ENCODE measurements around the gene TMEM53.

Gene TMEM53

GRCh38 chr1:44616991-44617702 is 57.1 kb downstream of the TMEM53 start:
- DNase-seq (ENCODE audit: low read depth, low spot score): no peak
- Histone ChIP-seq H3K9ac (ENCODE audit: insufficient read length) (no peak overlapping the region), H3K27ac (no peak overlapping the region), H3K4me3 (peak overlapping the region; percentile 47; the same call in 1 of the 2 replicates), H3K9me3 (ENCODE audit: low read depth, low read length) (no peaks in the 10 kb centered on the region), H3K36me3 (ENCODE audit: insufficient read depth, low read length) (no peaks in the 10 kb centered on the region)
- no peak for TF ChIP-seq FOXP2 (optimal IDR thresholded peaks at IDR 0.05; ENCODE audit: control extremely low read depth, extremely low read length, insufficient read depth)
- TF ChIP-seq POLR2AphosphoS5 (IDR thresholded peaks at IDR 0.05; ENCODE audit: borderline replicate concordance, low read depth, low read length): no peak
- no peak for TF ChIP-seq EZH2 (IDR thresholded peaks at IDR 0.05)

- Histone ChIP-seq H3K9me3 (ENCODE audit: low read depth, low read length) (no peaks in the 10 kb centered on the region), H3K27ac (no peak overlapping the region), H3K4me3 (no peak overlapping the region), H3K36me3 (ENCODE audit: insufficient read depth, low read length) (no peaks in the 10 kb centered on the region), H3K9ac (ENCODE audit: insufficient read length) (no peak overlapping the region)
- TF ChIP-seq FOXP2 (optimal IDR thresholded peaks at IDR 0.05; ENCODE audit: control extremely low read depth, extremely low read length, insufficient read depth) (no peak), POLR2AphosphoS5 (IDR thresholded peaks at IDR 0.05; ENCODE audit: borderline replicate concordance, low read depth, low read length) (no peak), EZH2 (IDR thresholded peaks at IDR 0.05) (no peak)
- no peak for DNase-seq (ENCODE audit: low read depth, low spot score)
These were observed 57.8 kb downstream of the TMEM53 start for GRCh38 chr1:44616284-44616990.

- H3K9me3 ChIP-seq (ENCODE audit: low read depth, low read length): no peaks in the 10 kb centered on the region
- H3K9ac ChIP-seq (ENCODE audit: insufficient read length): no peak overlapping the region
- no peak overlapping the region for H3K27ac ChIP-seq
- no peaks in the 10 kb centered on the region for H3K36me3 ChIP-seq (ENCODE audit: insufficient read depth, low read length)
- no peak overlapping the region for H3K4me3 ChIP-seq
- DNase-seq (ENCODE audit: low read depth, low spot score): no peak
- TF ChIP-seq EZH2 (IDR thresholded peaks at IDR 0.05) (no peak), FOXP2 (optimal IDR thresholded peaks at IDR 0.05; ENCODE audit: control extremely low read depth, extremely low read length, insufficient read depth) (no peak), POLR2AphosphoS5 (IDR thresholded peaks at IDR 0.05; ENCODE audit: borderline replicate concordance, low read depth, low read length) (no peak)
These were observed 60.3 kb downstream of the TMEM53 start for GRCh38 chr1:44613941-44614340.

- Histone ChIP-seq H3K9ac (ENCODE audit: insufficient read length) (no peak overlapping the region), H3K9me3 (ENCODE audit: low read depth, low read length) (no peaks in the 10 kb centered on the region), H3K27ac (no peak overlapping the region), H3K4me3 (no peak overlapping the region), H3K36me3 (ENCODE audit: insufficient read depth, low read length) (no peaks in the 10 kb centered on the region)
- TF ChIP-seq EZH2 (IDR thresholded peaks at IDR 0.05) (no peak), FOXP2 (optimal IDR thresholded peaks at IDR 0.05; ENCODE audit: control extremely low read depth, extremely low read length, insufficient read depth) (no peak), POLR2AphosphoS5 (IDR thresholded peaks at IDR 0.05; ENCODE audit: borderline replicate concordance, low read depth, low read length) (no peak)
- no peak for DNase-seq (ENCODE audit: low read depth, low spot score)
These were observed 62.4 kb downstream of the TMEM53 start for GRCh38 chr1:44611866-44612265.

- no peak for TF ChIP-seq FOXP2 (optimal IDR thresholded peaks at IDR 0.05; ENCODE audit: control extremely low read depth, extremely low read length, insufficient read depth)
- TF ChIP-seq EZH2 (IDR thresholded peaks at IDR 0.05): no peak
- no peak for TF ChIP-seq POLR2AphosphoS5 (IDR thresholded peaks at IDR 0.05; ENCODE audit: borderline replicate concordance, low read depth, low read length)
- Histone ChIP-seq H3K9me3 (ENCODE audit: low read depth, low read length) (no peaks in the 10 kb centered on the region), H3K9ac (ENCODE audit: insufficient read length) (no peak overlapping the region), H3K27ac (no peak overlapping the region), H3K4me3 (no peak overlapping the region), H3K36me3 (ENCODE audit: insufficient read depth, low read length) (no peaks in the 10 kb centered on the region)
- DNase-seq (ENCODE audit: low read depth, low spot score): no peak
These were observed 62.9 kb downstream of the TMEM53 start for GRCh38 chr1:44611419-44611818.

- TF ChIP-seq POLR2AphosphoS5 (IDR thresholded peaks at IDR 0.05; ENCODE audit: borderline replicate concordance, low read depth, low read length) (no peak), FOXP2 (optimal IDR thresholded peaks at IDR 0.05; ENCODE audit: control extremely low read depth, extremely low read length, insufficient read depth) (no peak), EZH2 (IDR thresholded peaks at IDR 0.05) (no peak)
- DNase-seq (ENCODE audit: low read depth, low spot score): no peak
- no peak overlapping the region for H3K9ac ChIP-seq (ENCODE audit: insufficient read length)
These were observed 63.6 kb downstream of the TMEM53 start for GRCh38 chr1:44610527-44611148.

GRCh38 chr1:44609768-44610526 is 64.3 kb downstream of the TMEM53 start:
- no peaks in the 10 kb centered on the region for H3K9me3 ChIP-seq (ENCODE audit: low read depth, low read length)
- no peak overlapping the region for H3K4me3 ChIP-seq
- no peak overlapping the region for H3K9ac ChIP-seq (ENCODE audit: insufficient read length)
- no peaks in the 10 kb centered on the region for H3K36me3 ChIP-seq (ENCODE audit: insufficient read depth, low read length)
- TF ChIP-seq EZH2 (IDR thresholded peaks at IDR 0.05) (no peak), POLR2AphosphoS5 (IDR thresholded peaks at IDR 0.05; ENCODE audit: borderline replicate concordance, low read depth, low read length) (no peak), FOXP2 (optimal IDR thresholded peaks at IDR 0.05; ENCODE audit: control extremely low read depth, extremely low read length, insufficient read depth) (no peak)
- H3K27ac ChIP-seq: no peak overlapping the region
- DNase-seq (ENCODE audit: low read depth, low spot score): no peak

More at GRCh38 chr1:44610527-44611148, 63.6 kb downstream of the TMEM53 start:
- Histone ChIP-seq H3K36me3 (ENCODE audit: insufficient read depth, low read length) (no peaks in the 10 kb centered on the region), H3K27ac (no peak overlapping the region), H3K9me3 (ENCODE audit: low read depth, low read length) (no peaks in the 10 kb centered on the region), H3K4me3 (no peak overlapping the region)

- H3K4me3 ChIP-seq: no peak overlapping the region
These were observed 64.9 kb downstream of the TMEM53 start for GRCh38 chr1:44609412-44609767.

More at GRCh38 chr1:44609412-44609767, 64.9 kb downstream of the TMEM53 start:
- H3K27ac ChIP-seq: no peak overlapping the region
- no peaks in the 10 kb centered on the region for H3K36me3 ChIP-seq (ENCODE audit: insufficient read depth, low read length)
- no peak overlapping the region for H3K9ac ChIP-seq (ENCODE audit: insufficient read length)
- no peak for DNase-seq (ENCODE audit: low read depth, low spot score)
- no peaks in the 10 kb centered on the region for H3K9me3 ChIP-seq (ENCODE audit: low read depth, low read length)
- TF ChIP-seq POLR2AphosphoS5 (IDR thresholded peaks at IDR 0.05; ENCODE audit: borderline replicate concordance, low read depth, low read length) (no peak), FOXP2 (optimal IDR thresholded peaks at IDR 0.05; ENCODE audit: control extremely low read depth, extremely low read length, insufficient read depth) (no peak), EZH2 (IDR thresholded peaks at IDR 0.05) (no peak)
